Measurements from ENCODE around the gene FGR.

FGR gene

DNA sequence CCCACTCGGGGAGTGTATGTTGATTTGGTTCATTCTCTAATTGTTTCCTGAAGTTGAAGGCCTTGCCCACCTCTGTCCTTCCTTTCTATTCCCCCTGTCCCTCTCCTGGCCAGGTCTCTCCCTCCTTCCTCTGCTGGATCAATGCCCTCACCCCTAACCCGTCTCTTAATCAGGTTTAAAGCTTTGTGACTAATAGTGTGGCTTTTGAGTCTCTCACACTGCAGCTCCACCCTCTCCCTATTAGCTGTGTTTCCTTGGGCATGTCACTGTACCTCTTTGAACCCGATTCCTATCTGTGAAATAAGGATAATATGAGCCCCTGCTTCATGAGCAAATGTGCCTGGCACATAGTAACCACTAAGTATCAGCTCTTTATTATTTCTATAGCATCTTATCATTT, 51.5 kb downstream of the FGR start:
- no peak for DNase-seq

DNA sequence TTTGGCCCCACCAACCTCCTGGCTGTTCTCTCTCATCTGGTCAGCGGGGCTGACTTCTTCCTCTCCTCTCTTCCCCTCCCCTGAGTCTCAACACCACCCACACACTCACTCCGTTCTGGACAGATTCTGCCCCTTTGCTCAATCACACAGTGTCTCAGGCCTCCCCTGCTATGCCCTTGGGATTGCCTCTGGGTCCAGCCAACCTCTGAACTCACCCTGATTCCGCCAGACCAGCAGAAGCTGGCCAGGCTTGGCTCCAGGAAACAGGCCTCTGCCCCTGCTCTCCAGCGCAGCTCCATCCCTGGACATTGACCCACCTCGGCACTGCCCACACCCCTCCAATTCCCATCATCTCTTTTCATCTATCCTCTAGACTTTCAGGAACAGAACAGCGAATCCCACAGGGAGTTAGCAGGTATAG, 53.2 kb downstream of the FGR start:
- DNase-seq, result no peak

GRCh38 chr1:27577504-27578188, 57.3 kb downstream of the FGR start:
- DNase-seq, result no peak

GRCh38 chr1:27576806-27577227, 58.2 kb downstream of the FGR start:
- DNase-seq, result no peak

GRCh38 chr1:27575840-27576331, 59.1 kb downstream of the FGR start:
- DNase-seq, result no peak

DNA sequence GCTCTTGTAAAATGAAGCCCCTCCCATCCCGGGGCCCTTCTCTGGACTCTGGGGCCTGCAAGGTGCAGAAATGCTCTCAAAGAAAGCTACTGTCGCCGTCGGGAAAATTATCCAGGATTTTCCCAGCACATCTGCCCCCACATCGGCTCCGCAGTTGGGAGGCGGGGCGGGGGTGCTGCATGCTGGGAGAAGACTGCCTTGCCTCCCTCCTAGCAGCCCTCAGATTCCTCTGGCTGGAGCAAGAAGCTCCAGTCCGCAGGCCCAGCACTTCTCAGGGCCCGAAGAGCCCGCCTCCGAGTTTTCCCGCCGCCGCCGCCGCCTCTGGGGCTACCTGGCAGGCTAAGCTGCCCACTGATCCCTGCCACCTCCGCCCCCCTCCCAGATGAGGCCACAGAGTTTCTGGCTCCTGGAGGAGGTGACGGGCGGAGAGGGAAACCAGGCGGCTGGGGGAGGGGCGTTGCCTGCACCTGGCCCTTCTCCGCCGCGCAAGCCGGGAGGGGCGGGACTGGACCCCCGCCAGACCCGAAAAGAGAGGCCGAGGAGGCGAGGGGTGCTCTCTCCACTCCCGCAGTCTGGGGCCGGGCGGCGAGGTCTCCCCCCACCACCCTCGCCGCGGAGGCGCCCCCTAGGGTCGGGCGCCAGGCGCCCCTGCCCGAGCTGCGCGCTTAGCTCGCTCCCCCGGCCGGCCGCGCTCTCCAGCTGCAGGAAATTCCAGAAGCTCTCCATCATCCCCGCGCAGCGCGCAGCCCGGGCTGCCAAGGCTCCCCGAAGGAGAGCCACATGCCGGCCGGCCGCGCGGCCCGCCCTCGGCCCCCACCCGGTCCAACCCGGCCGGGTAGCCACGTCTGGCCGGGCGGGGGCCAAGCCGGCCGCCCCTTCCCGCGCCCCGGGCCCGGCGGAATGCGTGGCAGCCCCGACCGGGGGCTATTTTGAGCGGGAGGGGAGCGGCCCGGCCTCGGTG, 59.8 kb downstream of the FGR start:
- DNase-seq, result no peak

DNA sequence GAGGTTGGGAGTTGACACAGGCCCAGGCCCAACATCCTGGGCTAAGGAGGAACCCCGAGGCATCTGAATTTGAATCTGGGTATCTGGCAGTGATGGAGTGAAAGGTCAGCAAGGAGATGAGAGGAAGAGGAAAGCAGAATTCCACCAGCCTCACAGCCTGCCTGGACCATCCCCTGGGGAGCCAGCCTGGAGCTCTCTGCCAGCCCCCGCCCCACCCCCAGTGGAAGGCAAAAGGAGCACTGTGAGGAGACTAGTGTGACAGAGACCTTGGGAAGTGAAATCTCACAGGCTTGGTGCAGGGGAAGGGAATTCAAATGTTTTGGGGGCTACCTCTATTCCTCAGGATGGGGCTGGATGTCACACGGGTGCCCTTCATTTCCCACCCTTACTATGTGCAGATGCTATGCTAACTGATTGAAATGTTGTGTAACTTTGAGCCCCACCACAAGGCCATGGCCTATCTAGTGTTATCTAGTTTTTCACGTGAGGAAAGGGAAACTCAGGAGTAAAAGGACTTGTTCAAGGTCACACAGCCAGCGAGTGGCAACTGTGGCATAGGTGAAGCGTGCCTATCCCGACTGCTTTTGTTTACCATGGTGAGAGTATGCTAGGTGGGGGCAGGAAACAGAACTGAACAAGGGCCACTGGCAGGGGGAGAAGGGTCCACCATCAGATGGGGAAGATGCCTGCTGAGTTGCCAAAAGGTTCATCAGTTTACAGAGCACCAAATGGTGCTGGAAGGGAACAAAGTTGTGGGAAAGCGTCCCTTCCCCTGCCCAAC, 60.8 kb downstream of the FGR start:
- DNase-seq, result no peak

DNA sequence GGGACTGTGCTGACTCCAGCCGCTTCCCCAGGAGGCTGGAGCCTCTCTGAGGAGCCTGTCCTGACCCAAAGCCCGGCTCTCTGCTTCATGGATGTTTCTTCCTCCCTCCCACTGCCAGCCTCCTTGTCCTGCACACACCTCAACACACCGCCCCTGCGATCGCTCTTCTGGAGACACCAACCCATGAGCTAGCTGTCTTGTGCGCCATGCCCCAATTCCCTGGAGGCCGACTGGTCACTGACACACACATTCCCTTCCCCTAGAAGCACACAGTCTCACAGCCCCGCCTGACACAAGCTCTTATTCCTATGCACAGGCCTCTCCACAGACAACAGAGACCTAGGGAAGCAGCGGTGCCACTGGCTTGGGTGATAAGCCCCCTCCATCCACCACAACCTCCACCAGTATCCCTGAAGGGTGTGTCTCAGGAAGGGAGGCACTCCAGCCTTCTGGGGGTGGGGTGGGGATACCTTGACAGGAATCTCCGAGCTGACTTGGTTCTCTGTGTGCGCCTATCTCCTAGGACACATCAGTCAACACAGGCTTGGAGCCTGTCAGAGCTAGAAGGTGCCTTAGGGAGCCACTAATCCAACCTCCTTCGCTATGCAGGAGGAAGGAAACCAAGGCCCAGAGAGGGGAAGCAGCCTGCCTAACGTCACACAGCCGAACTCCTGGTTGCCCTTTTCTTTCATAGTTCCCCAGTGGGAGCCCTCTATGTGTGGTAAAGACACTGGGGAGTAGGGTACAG, 62.1 kb downstream of the FGR start:
- no peak for DNase-seq

GRCh38 chr1:27572019-27572678, 62.8 kb downstream of the FGR start:
- DNase-seq, result no peak

GRCh38 chr1:27571439-27572018, 63.5 kb downstream of the FGR start:
- DNase-seq, result no peak

DNA sequence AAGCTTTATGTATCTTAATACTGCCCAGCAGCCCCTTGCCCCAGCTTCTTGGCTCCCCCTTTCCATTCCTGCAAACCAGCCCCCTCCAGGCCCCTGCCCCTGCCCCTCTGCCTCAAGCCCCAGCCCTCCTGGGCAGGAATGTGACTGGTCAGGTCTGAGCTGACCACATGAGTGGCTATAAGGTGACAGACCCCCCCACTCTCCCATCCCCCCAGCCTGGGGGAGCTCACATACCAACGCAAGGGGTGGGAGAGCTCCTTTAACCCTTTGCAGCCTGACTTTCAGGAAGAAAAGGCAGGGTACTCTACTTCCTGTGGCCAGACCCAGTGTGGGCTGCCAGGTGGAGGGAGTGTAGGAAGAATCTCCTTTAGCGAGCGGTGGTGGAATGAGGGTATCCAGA, 64.2 kb downstream of the FGR start:
- no peak for DNase-seq

DNA sequence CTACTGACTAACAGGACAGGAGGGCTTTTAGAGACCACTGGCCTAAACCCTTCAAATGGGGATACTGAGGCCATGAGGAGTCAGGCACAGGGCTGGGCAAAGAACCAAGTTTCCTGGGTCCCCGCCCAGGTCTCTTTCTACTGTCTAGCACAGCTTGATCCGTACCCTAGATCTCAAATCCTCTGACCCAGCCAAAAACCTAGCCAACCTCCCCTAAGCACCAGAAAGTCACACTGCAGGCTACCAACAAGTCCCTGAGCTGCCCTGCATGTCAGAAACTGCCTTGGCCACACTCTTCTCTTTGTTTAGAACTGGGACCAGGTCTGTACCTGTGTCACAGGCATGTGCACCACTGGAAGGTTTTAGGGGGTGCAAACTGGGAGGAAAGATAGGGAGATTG, 64.6 kb downstream of the FGR start:
- no peak for DNase-seq

DNA sequence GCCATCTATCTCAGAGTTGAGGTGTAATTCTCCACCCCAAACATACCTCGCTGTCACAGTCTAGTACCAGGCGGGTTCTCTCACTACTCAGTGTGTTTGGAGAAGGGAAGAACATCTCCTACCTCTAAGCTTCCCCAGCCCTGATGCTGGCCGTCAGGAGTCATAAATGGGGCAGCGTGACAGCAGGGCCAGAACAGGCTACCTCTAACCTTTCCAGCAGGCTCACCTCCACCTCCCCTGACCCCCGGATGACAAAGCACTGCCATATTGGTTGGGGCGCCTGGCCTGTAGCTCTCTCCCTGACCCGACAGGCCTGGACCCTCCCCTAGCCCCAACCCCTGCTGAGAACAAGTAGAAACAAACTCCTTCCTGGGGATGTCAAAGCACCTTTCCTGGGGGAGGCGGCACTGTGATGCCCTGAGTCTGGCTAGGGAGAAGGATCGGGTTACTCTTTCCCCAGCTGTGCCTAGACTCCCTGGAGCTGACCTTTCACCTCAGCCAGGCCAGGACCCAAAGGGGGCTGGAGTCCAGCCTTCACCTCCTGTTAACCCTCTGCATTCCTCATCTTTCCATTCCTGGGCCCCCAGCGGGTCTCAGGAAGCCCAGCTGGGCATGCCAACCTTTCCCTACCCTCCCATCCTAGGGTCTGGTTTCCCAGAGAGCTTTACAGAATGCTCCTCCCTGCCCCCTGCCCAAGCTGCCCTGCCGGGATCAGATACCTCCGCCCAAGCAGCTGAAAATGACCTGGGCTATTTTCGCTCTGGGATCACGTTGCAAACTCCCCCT, 65.3 kb downstream of the FGR start:
- DNase-seq, result no peak

DNA sequence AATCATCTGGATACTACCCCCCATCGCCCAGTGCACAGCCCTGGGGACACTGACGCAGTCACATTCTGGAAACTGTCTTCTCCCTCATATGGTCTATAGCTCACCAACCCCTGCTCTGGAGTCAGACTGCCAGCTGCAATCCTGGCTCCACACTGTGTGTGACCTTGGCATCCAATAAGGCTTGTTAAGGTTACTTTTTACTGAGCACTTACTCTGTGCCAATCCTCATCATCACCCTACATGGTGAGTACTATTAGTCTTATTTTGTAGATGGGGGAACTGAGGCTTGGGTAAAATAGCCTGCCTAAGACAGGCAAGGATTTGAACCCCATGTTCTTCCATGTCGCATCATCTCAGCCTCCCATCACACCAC, 65.9 kb downstream of the FGR start:
- no peak for DNase-seq

DNA sequence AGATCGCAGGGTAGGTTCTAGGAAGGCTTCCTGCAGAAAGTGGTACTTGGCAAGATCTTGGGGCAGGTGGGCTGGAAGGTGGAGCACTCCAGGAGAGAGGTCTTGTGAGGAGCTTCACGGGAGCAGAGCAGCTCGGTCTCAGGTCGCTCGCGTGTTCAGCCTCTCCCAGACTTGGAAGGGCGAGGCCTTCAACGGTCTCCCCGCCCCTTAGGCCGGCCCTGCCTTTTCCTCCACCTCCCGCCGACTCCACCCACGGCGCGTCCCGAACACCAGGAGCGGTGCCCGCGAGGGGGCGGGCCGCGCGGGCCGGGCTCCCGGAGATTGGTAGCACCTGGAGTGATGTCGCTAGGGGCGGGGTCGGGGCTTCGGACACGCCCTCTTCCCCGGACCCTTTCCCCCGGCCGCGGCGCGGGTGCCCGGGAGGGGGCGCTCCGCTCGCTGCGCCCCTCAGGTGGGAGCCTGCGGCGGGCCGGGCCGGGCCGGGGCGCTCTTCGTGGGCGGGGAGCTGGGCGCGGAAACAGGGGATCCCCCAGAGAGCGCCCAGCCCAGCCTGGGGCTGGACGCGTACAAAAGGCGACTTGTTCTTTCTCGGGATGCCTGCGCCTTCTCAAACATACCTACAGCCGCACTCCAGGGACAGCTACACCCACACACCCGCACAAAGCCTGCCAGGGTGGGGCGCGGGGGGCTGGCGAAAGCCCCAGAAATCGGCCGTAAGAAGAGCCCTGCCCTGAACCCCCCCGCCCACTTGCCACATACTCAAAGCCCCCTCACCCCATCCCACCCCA, 66.5 kb downstream of the FGR start:
- DNase-seq, result peak; percentile 90

DNA sequence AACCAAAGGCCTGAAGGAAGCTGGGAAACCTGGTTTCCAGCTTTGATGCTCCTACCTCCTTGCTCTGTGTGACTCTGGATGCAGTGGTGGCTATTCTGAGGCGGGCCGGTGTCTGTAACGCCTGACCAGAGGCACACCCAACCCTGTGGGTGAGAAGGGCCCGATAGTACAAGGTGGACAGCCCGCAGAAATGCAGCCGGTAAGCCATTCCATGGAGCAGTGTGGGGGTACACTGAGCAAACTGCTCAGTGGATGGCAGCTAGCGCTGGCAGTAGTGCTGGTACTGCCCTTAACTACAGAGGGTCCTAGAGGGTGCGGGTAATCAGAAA, 67.0 kb downstream of the FGR start:
- DNase-seq, result no peak

DNA sequence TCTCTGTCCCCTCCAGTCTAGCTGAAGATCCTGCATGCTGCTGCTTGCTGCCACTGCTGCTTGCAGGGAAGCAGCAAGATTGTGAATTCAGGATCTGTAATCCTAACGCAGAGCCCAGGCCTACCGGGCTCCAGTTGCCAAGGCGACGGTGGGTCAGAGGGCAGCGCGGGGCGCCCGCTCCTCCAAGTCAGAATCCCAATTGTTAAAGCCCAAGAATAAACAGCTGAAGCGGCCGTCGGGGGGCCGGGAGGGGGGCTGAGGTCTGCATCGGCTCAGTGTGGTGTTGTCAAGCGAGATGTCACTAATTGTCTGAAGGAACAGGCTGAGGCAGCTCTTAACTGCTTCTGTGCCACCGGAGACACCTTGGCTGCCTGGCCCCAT, 67.8 kb downstream of the FGR start:
- no peak for DNase-seq

DNA sequence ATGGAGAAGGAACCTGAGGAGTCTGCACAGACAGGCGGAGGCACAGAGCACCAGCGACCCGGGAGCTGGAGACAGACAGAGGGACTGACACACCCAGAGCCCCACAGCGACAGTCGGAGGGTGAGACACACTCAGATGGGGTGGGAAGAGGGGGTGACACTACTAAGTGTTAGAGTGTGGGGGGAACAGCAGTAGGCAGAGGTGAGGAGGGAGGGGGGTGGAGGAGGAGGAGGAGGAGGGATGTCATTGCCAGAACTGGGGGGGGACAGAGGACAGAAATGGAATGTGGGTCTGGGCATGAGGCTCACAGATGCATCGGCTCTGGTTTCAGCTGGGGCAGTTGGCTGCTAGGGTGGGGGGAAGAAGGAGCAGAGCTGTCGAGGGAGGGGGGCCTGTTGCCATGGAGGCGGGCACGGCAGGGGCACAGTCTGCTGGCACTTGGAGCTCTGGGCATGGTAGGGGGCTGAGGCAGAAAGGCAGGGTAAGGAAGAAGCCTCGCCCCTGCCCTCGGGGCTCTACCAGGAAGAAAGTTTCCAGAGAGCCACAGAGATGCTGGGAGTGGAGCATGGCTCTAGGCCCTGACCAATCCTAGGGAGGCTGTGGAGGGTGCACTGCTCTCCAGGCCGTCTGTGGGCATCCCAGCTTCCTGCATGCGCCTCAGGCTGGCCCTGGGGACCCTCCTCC, 68.4 kb downstream of the FGR start:
- DNase-seq, result no peak

Data from NCI-H1694 treated with DMSO at 0.1 percent for 48 hours (cell line).